Stimulated activated CD8-positive, alpha-beta memory T cell treated with anti-CD3 and anti-CD28 coated beads, Interleukin-4, amount 100 ng/mL, for 48 hours (primary cell): Measurements from ENCODE around the gene MYRF.

Source experiments
- DNase-seq: peaks from one replicate; pipeline ENCODE4 v3.0.0-alpha.2; 2020

The MYRF gene

GRCh38 chr11:61742391-61742790 lies 10.0 kb upstream of the MYRF start:
- DNase-seq = no peak

GRCh38 chr11:61743486-61744095 lies 8.8 kb upstream of the MYRF start:
- DNase-seq = no peak

- DNase-seq = no peak
Observed at GRCh38 chr11:61744181-61744580, 8.3 kb upstream of the MYRF start.

- DNase-seq = no peak
Observed at GRCh38 chr11:61744609-61745156, 7.8 kb upstream of the MYRF start.

GRCh38 chr11:61745781-61746441 lies 6.5 kb upstream of the MYRF start:
- no peak for DNase-seq

GRCh38 chr11:61746442-61747191 lies 5.8 kb upstream of the MYRF start:
- DNase-seq = no peak

GRCh38 chr11:61747192-61747966 lies 5.1 kb upstream of the MYRF start:
- DNase-seq = peak; percentile 71

GRCh38 chr11:61747967-61748285 lies 4.5 kb upstream of the MYRF start:
- no peak for DNase-seq

GRCh38 chr11:61749591-61750217 lies 2.7 kb upstream of the MYRF start:
- DNase-seq = no peak

GRCh38 chr11:61750631-61751273 lies 1.7 kb upstream of the MYRF start:
- no peak for DNase-seq

GRCh38 chr11:61751384-61751783 lies 1.1 kb upstream of the MYRF start:
- no peak for DNase-seq

GRCh38 chr11:61752925-61753521 lies 587 bp downstream of the MYRF start:
- no peak for DNase-seq

GRCh38 chr11:61753672-61754071 lies 1.2 kb downstream of the MYRF start:
- DNase-seq = no peak

- no peak for DNase-seq
Observed at GRCh38 chr11:61754534-61755482, 2.4 kb downstream of the MYRF start.

- no peak for DNase-seq
Observed at GRCh38 chr11:61756147-61756451, 3.7 kb downstream of the MYRF start.

GRCh38 chr11:61756452-61757212 lies 4.2 kb downstream of the MYRF start:
- DNase-seq = peak; percentile 40

GRCh38 chr11:61757213-61757862 lies 4.9 kb downstream of the MYRF start:
- no peak for DNase-seq

GRCh38 chr11:61760946-61761345 lies 8.5 kb downstream of the MYRF start:
- DNase-seq = no peak

- no peak for DNase-seq
Observed at GRCh38 chr11:61761440-61762222, 9.2 kb downstream of the MYRF start.
